Activated CD8-positive, alpha-beta T cell treated with anti-CD3 and anti-CD28 coated beads for 36 hours (primary cell): ENCODE data around the gene VSIR. TPM values are rescaled to one million over a fixed set of nuclear protein-coding genes. Genes with fewer than 3 reads are reported as not detected.
A peak's percentile ranks its signal among the peaks of the same experiment; 100 is the strongest.

Experiments used
- ATAC-seq: fragments of 200-7000 bp; cut with Tn5 transposase; one replicate; pipeline ENCODE4 v1.10.0; 2021; ENCODE audit warnings: mild to moderate bottlenecking, moderate library complexity
- CTCF ChIA-PET: fragments of 350-600 bp; sonication (Branson Sonifier 250); formaldehyde crosslinking; loops from one replicate; lab custom pipeline; 2021; ENCODE audit warnings: antibody characterized with exemption; lab: Charles Lee
- POLR2A ChIA-PET: fragments of 350-600 bp; sonication (Branson Sonifier 250); formaldehyde crosslinking; loops from one replicate; lab custom pipeline; 2021; ENCODE audit warnings: antibody characterized with exemption; lab: Charles Lee
- DNase-seq: peaks from one replicate; pipeline ENCODE4 v3.0.0-alpha.2; 2020
- H3K27ac Mint-ChIP-seq: one replicate; pipeline ENCODE4 v1.8.0; 2021; ENCODE audit warnings: mild to moderate bottlenecking, mixed read lengths
- H3K27me3 Mint-ChIP-seq: one replicate; pipeline ENCODE4 v1.8.0; 2021; ENCODE audit warnings: mixed read lengths
- H3K36me3 Mint-ChIP-seq: one replicate; pipeline ENCODE4 v1.8.0; 2021; ENCODE audit warnings: low read depth, mixed read lengths
- H3K4me1 Mint-ChIP-seq: one replicate; pipeline ENCODE4 v1.8.0; 2021; ENCODE audit warnings: low read depth, mixed read lengths
- H3K4me3 Mint-ChIP-seq: one replicate; pipeline ENCODE4 v1.8.0; 2021; ENCODE audit warnings: mild to moderate bottlenecking, moderate library complexity, mixed read lengths
- H3K9me3 Mint-ChIP-seq: one replicate; pipeline ENCODE4 v1.8.0; 2021; ENCODE audit warnings: mixed read lengths
- CTCF ChIP-seq: fragments of 200-600 bp; IDR thresholded peaks from one replicate; pipeline ENCODE4 v1.8.0; 2022; ENCODE audit warnings: antibody characterized with exemption, mild to moderate bottlenecking
- intact Hi-C: fragments of 100-400 bp; cut with micrococcal nuclease; formaldehyde crosslinking; loops from one replicate; pipeline ENCODE4 v1.10.0; 2022
- total RNA-seq, 2 experiments: library from RNA; stranded (reverse); gene quantifications; one replicate each; pipeline ENCODE4 v1.2.3, GENCODE V29; 2021

VSIR gene
- total RNA-seq, 2 experiments from 2014 or later, result 59.6 to 61.0 TPM

- H3K4me3 Mint-ChIP-seq, result no peak overlapping the region
- peaks cover 2% of the 10 kb centered on the region for H3K36me3 Mint-ChIP-seq
- H3K9me3 Mint-ChIP-seq, result peaks cover 3% of the 10 kb centered on the region
- H3K27ac Mint-ChIP-seq, result no peak overlapping the region
- TF ChIP-seq CTCF, result no peak
- DNase-seq (no peak), ATAC-seq (no peak)
- CTCF ChIA-PET, result no interaction called here
- POLR2A ChIA-PET, result interaction anchor here (0.7 kb wide), 1 partner anchor 32 kb away, joined by 3 read pairs; no protein-coding TSS in a partner anchor
- intact Hi-C loops, result no loop called here
- no peaks in the 10 kb centered on the region for H3K27me3 Mint-ChIP-seq
- H3K4me1 Mint-ChIP-seq, result peaks cover 31% of the 10 kb centered on the region
These were observed 6.8 kb upstream of the VSIR start for GRCh38 chr10:71780156-71780555.

GRCh38 chr10:71779641-71780040 lies 6.3 kb upstream of the VSIR start:
- DNase-seq, result peak; percentile 54
- ChIA-PET POLR2A (interaction anchor here (1.4 kb wide), 1 partner anchor 18 kb away, joined by 3 read pairs; no protein-coding TSS in a partner anchor), CTCF (interaction anchor here (1.3 kb wide), 1 partner anchor 83 kb away, joined by 3 read pairs; no protein-coding TSS in a partner anchor)
- intact Hi-C loops, result no loop called here
- H3K27me3 Mint-ChIP-seq, result no peaks in the 10 kb centered on the region
- no peak for ATAC-seq
- H3K27ac Mint-ChIP-seq, result no peak overlapping the region
- H3K36me3 Mint-ChIP-seq, result peaks cover 2% of the 10 kb centered on the region
- H3K4me3 Mint-ChIP-seq, result no peak overlapping the region
- TF ChIP-seq CTCF, result no peak
- peaks cover 35% of the 10 kb centered on the region for H3K4me1 Mint-ChIP-seq
- H3K9me3 Mint-ChIP-seq, result peaks cover 3% of the 10 kb centered on the region

- CTCF ChIA-PET, result interaction anchor here (1.0 to 3.1 kb wide), 4 partner anchors 52 to 118 kb away, joined by 3 to 12 read pairs (median 4); no protein-coding TSS in a partner anchor
- POLR2A ChIA-PET, result interaction anchor here (1.2 to 1.4 kb wide), 4 partner anchors 11 to 42 kb away, joined by 3 to 5 read pairs (median 4); no protein-coding TSS in a partner anchor
- no peak for TF ChIP-seq CTCF
- Mint-ChIP-seq H3K27ac (no peak overlapping the region), H3K9me3 (peaks cover 3% of the 10 kb centered on the region), H3K4me3 (no peak overlapping the region), H3K27me3 (no peaks in the 10 kb centered on the region), H3K36me3 (peaks cover 2% of the 10 kb centered on the region), H3K4me1 (peaks cover 46% of the 10 kb centered on the region)
- ATAC-seq, result no peak
- intact Hi-C loops, result no loop called here
- no peak for DNase-seq
These were observed 4.9 kb upstream of the VSIR start for GRCh38 chr10:71778071-71778825.

- H3K4me3 Mint-ChIP-seq, result no peak overlapping the region
- POLR2A ChIA-PET, result interaction anchor here (0.7 to 1.3 kb wide), 3 partner anchors 10 to 41 kb away, joined by 3 to 5 read pairs (median 5); no protein-coding TSS in a partner anchor
- DNase-seq (no peak), ATAC-seq (no peak)
- peaks cover 39% of the 10 kb centered on the region for H3K4me1 Mint-ChIP-seq
- CTCF ChIA-PET, result interaction anchor here (0.8 to 3.1 kb wide), 5 partner anchors 36 to 80 kb away, joined by 3 to 12 read pairs (median 4); no protein-coding TSS in a partner anchor
- TF ChIP-seq CTCF, result no peak
- H3K9me3 Mint-ChIP-seq, result peaks cover 3% of the 10 kb centered on the region
- intact Hi-C loops, result no loop called here
- H3K27ac Mint-ChIP-seq, result no peak overlapping the region
- H3K36me3 Mint-ChIP-seq, result peaks cover 2% of the 10 kb centered on the region
- H3K27me3 Mint-ChIP-seq, result no peaks in the 10 kb centered on the region
These were observed 4.1 kb upstream of the VSIR start for GRCh38 chr10:71777213-71777985.
